NT2/D1 (cell line): Measurements from ENCODE around the gene BRD4.

ENCODE experiments used
- SUZ12 ChIP-seq: IDR thresholded peaks from 2 replicates; pipeline ENCODE4 v1.6.1; 2011; ENCODE audit not compliant: insufficient read length, insufficient read depth; ENCODE audit errors: extremely low read depth
- ZNF274 ChIP-seq: IDR thresholded peaks from 2 replicates; pipeline ENCODE4 v1.6.1; 2011; ENCODE audit warnings: mild to moderate bottlenecking, low read depth, low read length

- TF ChIP-seq ZNF274 (no peak), SUZ12 (no peak)
Measured at GRCh38 chr19:15340086-15340485, 7.7 kb upstream of the BRD4 start.
